ENCODE measurements around the gene SBF2.

- TF ChIP-seq CTCF (IDR thresholded peaks at IDR 0.05; ENCODE audit: low read length) (no peak), EZH2 (IDR thresholded peaks at IDR 0.05; ENCODE audit: borderline replicate concordance, low read length) (no peak)
Observed at GRCh38 chr11:10324474-10324873, 30.5 kb upstream of the SBF2 start.

All from OCI-LY1 (cell line).